Panc1 (cell line): Measurements from ENCODE around the gene CCNO. TPM values are rescaled to one million over a fixed set of nuclear protein-coding genes. Genes with fewer than 3 reads are reported as not detected.

Source experiments
- ATAC-seq: fragments of 200-7000 bp; cut with Tn5 transposase; 2 replicates; pipeline ENCODE4 v1.9.1; 2020; ENCODE audit warnings: mild to moderate bottlenecking, moderate library complexity
- BruUV-seq: library from RNA; stranded (reverse); fragments of 400-500 nt; replicated peaks from 2 replicates; lab custom pipeline; 2021; lab: Mats Ljungman, UMichigan
- CTCF ChIA-PET: fragments of 300-600 bp; sonication (Branson Sonifier 250); formaldehyde crosslinking; loops from one replicate; lab custom pipeline; 2022; ENCODE audit warnings: antibody characterized with exemption; lab: Charles Lee
- POLR2A ChIA-PET: fragments of 300-600 bp; sonication (Branson Sonifier 250); formaldehyde crosslinking; loops from one replicate; lab custom pipeline; 2022; ENCODE audit warnings: antibody characterized with exemption; lab: Charles Lee
- DNase-seq: peaks from one replicate; pipeline ENCODE4 v3.0.0-alpha.2; 2010; ENCODE audit warnings: low read depth, low spot score
- H3K27ac ChIP-seq: 2 replicates; pipeline ENCODE4 v1.5.1; 2011; ENCODE audit warnings: mild to moderate bottlenecking, low read length, inconsistent platforms
- H3K27me3 ChIP-seq: fragments of 200-500 bp; sonication (Bioruptor generic); 2 replicates; pipeline ENCODE4 v1.6.0; 2014; ENCODE audit warnings: low read length, inconsistent platforms; ENCODE audit not compliant: control insufficient read depth, insufficient read depth
- H3K36me3 ChIP-seq: fragments of 200-500 bp; sonication (Bioruptor generic); 2 replicates; pipeline ENCODE4 v1.5.1; 2014; ENCODE audit warnings: inconsistent platforms, mild to moderate bottlenecking, low read length, moderate library complexity; ENCODE audit not compliant: control insufficient read depth, insufficient read depth
- H3K4me1 ChIP-seq: 2 replicates; pipeline ENCODE4 v1.5.1; 2011; ENCODE audit warnings: inconsistent platforms, mild to moderate bottlenecking, low read length, moderate library complexity; ENCODE audit not compliant: control insufficient read depth, insufficient read depth
- H3K4me3 ChIP-seq, 2 experiments: 2 replicates each; pipeline ENCODE4 v1.5.1; 2011 to 2012; ENCODE audit warnings: low read depth in 2 of 2, low read length in 2 of 2, mild to moderate bottlenecking in 2 of 2, inconsistent platforms in 1 of 2, moderate library complexity in 1 of 2
- H3K9me3 ChIP-seq: fragments of 200-500 bp; sonication (Bioruptor generic); 2 replicates; pipeline ENCODE4 v1.5.1; 2014; ENCODE audit warnings: low read depth, mild to moderate bottlenecking, inconsistent platforms, low read length, moderate library complexity; ENCODE audit not compliant: control insufficient read depth, insufficient read depth
- POLR2AphosphoS5 ChIP-seq: IDR thresholded peaks from 2 replicates; pipeline ENCODE4 v1.6.1; 2012; ENCODE audit warnings: mild to moderate bottlenecking, low read depth, low read length, moderate library complexity
- REST ChIP-seq, 2 experiments: IDR thresholded peaks; 2 replicates each; pipeline ENCODE4 v1.6.1; 2011 to 2012; ENCODE audit warnings: low read depth in 2 of 2, control low read depth in 1 of 2, low read length in 1 of 2, mild to moderate bottlenecking in 1 of 2, moderate library complexity in 1 of 2; ENCODE audit not compliant: insufficient read depth in 1 of 2
- SIN3A ChIP-seq: IDR thresholded peaks from 2 replicates; pipeline ENCODE4 v1.6.1; 2012; ENCODE audit warnings: low read depth, mild to moderate bottlenecking, low read length, moderate library complexity, borderline replicate concordance; ENCODE audit not compliant: insufficient read depth
- TCF7L2 ChIP-seq: IDR thresholded peaks from 2 replicates; pipeline ENCODE4 v1.6.1; 2011; ENCODE audit warnings: mild to moderate bottlenecking, low read depth, low read length, inconsistent platforms
- in situ Hi-C: cut with HindIII; loops from 2 replicates; pipeline ENCODE4 v1.10.0; 2016; ENCODE audit warnings: low sequenced_read_pairs, low pct_unique_long_range_greater_than_20kb
- intact Hi-C: fragments of 100-400 bp; cut with micrococcal nuclease; formaldehyde crosslinking; loops from one replicate; pipeline ENCODE4 v1.10.0; 2022; ENCODE audit not compliant: unreplicated experiment
- total RNA-seq: library from RNA; stranded (reverse); gene quantifications from one replicate; pipeline ENCODE4 v1.2.1, GENCODE V29; 2021; ENCODE audit not compliant: unreplicated experiment
- TF ChIP-seq, protein P1 (sequence below): fragments of 450-650 bp; IDR thresholded peaks from 2 replicates; pipeline ENCODE4 v1.5.1; 2017; ENCODE audit warnings: mild to moderate bottlenecking

Gene CCNO
- total RNA-seq, 1 experiment from 2014 or later, result 12.3 TPM

DNA sequence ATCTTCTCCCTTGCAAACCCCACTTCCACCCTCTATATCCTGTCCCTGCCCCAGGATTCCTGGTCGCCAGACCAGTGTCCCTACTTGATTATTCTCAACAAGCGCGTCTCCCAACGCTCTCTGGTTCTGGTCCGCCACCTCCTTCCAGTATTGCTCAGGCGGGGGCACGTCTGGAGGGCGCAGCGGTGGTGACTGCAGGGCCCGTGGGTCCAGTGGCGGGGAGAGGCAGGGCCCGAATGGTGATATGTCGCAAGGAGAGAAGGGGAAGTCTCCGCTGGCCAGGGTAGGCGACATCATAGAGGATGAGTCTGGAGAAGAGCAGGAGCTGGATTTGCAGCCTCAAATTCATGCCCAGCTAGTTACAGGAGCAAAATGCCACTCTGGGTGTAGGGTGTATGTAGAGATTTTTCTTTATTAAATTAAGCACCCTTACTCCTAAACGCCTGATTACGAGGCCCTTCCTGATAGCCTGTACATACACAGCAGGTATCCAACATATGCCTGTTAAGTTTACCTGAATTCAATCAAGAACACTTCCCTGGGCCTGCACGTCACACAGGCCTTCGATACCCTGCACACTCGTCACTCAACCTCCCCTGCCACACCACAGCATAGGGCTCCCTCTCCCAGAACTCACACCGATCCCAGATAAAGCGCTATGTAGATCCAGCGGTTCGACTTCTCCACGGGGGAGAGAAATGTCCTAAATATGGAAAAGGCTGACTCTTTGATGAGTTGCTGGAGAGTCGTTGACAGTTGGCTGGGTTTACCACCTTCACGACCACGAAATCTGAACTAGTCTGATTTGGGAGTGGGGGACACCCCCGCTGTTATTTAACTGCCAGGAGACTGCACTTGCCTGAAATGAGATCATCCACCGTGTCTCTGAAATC, 11.1 kb downstream of the CCNO start:
- no peak overlapping the region for H3K4me3 ChIP-seq
- intact Hi-C loops (no loop called here), in situ Hi-C loops (no loop called here)
- ChIA-PET CTCF (no interaction called here), POLR2A (no interaction called here)
- TF ChIP-seq, protein P1, sequence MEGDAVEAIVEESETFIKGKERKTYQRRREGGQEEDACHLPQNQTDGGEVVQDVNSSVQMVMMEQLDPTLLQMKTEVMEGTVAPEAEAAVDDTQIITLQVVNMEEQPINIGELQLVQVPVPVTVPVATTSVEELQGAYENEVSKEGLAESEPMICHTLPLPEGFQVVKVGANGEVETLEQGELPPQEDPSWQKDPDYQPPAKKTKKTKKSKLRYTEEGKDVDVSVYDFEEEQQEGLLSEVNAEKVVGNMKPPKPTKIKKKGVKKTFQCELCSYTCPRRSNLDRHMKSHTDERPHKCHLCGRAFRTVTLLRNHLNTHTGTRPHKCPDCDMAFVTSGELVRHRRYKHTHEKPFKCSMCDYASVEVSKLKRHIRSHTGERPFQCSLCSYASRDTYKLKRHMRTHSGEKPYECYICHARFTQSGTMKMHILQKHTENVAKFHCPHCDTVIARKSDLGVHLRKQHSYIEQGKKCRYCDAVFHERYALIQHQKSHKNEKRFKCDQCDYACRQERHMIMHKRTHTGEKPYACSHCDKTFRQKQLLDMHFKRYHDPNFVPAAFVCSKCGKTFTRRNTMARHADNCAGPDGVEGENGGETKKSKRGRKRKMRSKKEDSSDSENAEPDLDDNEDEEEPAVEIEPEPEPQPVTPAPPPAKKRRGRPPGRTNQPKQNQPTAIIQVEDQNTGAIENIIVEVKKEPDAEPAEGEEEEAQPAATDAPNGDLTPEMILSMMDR, result no peak
- TF ChIP-seq SIN3A (no peak), REST (IDR thresholded peaks at IDR 0.05; ENCODE audit: insufficient read depth in 1 of 2, low read depth in 2 of 2, low read length in 1 of 2) (no peak), POLR2AphosphoS5 (no peak), TCF7L2 (no peak)
- peaks cover 4% of the 10 kb centered on the region for H3K4me1 ChIP-seq
- no peak overlapping the region for H3K27ac ChIP-seq
- no TSS peak for BruUV-seq
- no peaks in the 10 kb centered on the region for H3K36me3 ChIP-seq
- H3K27me3 ChIP-seq, result no peaks in the 10 kb centered on the region
- ATAC-seq, result no peak
- no peak for DNase-seq
- H3K9me3 ChIP-seq, result no peaks in the 10 kb centered on the region

GRCh38 chr5:55220433-55221185, 12.8 kb downstream of the CCNO start:
- DNase-seq (no peak), ATAC-seq (no peak)
- in situ Hi-C loops, result no loop called here
- ChIA-PET POLR2A (no interaction called here), CTCF (no interaction called here)
- TF ChIP-seq REST (IDR thresholded peaks at IDR 0.05; ENCODE audit: insufficient read depth in 1 of 2, low read depth in 2 of 2, low read length in 1 of 2) (no peak), TCF7L2 (no peak), SIN3A (no peak), POLR2AphosphoS5 (no peak)
- TF ChIP-seq, protein P1, result no peak
- no peaks in the 10 kb centered on the region for H3K4me1 ChIP-seq
- H3K27ac ChIP-seq, result no peak overlapping the region
- no peaks in the 10 kb centered on the region for H3K36me3 ChIP-seq
- BruUV-seq, result no TSS peak
- no peaks in the 10 kb centered on the region for H3K9me3 ChIP-seq
- H3K27me3 ChIP-seq, result no peaks in the 10 kb centered on the region
- H3K4me3 ChIP-seq, result no peak overlapping the region
- intact Hi-C loops, result no loop called here
